B cell (primary cell): Measurements from ENCODE around the gene SEPTIN3. TPM values are rescaled to one million over a fixed set of nuclear protein-coding genes. Genes with fewer than 3 reads are reported as not detected.

Source experiments
- ATAC-seq: fragments of 200-7000 bp; cut with Tn5 transposase; one replicate; pipeline ENCODE4 v1.10.0; 2021; ENCODE audit warnings: low read depth, mild to moderate bottlenecking, moderate number of reproducible peaks, moderate library complexity
- CTCF ChIA-PET: fragments of 350-600 bp; sonication (Branson Sonifier 250); formaldehyde crosslinking; loops from one replicate; lab custom pipeline; 2021; ENCODE audit warnings: antibody characterized with exemption, inconsistent platforms; lab: Charles Lee
- POLR2A ChIA-PET: fragments of 350-600 bp; sonication (Branson Sonifier 250); formaldehyde crosslinking; loops from one replicate; lab custom pipeline; 2021; ENCODE audit warnings: antibody characterized with exemption; lab: Charles Lee
- DNase-seq: peaks from one replicate; pipeline ENCODE4 v3.0.0; 2013
- H2AFZ ChIP-seq: 2 replicates; pipeline ENCODE4 v1.6.1; 2012; ENCODE audit warnings: mild to moderate bottlenecking, low read depth, low read length; ENCODE audit not compliant: insufficient read depth, poor library complexity, severe bottlenecking
- H3K27ac ChIP-seq, 2 donors: 1 replicate in 1 of 2; 2 replicates in 1 of 2; pipeline ENCODE4 v1.5.1; 2012 to 2013; ENCODE audit warnings: low read length in 2 of 2, mild to moderate bottlenecking in 2 of 2, moderate library complexity in 1 of 2
- H3K27me3 ChIP-seq, 4 experiments: fragments of 200-600 bp in 1 of 4; sonication (generic) in 1 of 4; replicated peaks in 1 of 4; 1 replicate in 2 of 4; 2 replicates in 2 of 4; pipeline versions ENCODE4 v1.6.1 to v1.7.0; 2013 to 2016; ENCODE audit warnings: low read length in 3 of 4, mild to moderate bottlenecking in 2 of 4, mixed read lengths in 1 of 4, moderate library complexity in 1 of 4; ENCODE audit not compliant: insufficient read depth in 4 of 4, control insufficient read depth in 3 of 4; ENCODE audit errors: control extremely low read depth in 1 of 4
- H3K36me3 ChIP-seq, 2 experiments: replicated peaks in 1 of 2; 1 replicate in 1 of 2; 2 replicates in 1 of 2; pipeline versions ENCODE4 v1.6.1 to v1.7.1; 2013; ENCODE audit warnings: low read length in 1 of 2; ENCODE audit not compliant: insufficient read depth in 2 of 2, control insufficient read depth in 1 of 2; ENCODE audit errors: control extremely low read depth in 1 of 2, extremely low read depth in 1 of 2
- H3K4me1 ChIP-seq, 2 donors: fragments of 200-600 bp in 1 of 2; sonication (generic) in 1 of 2; 1 replicate in 1 of 2; 2 replicates in 1 of 2; pipeline versions ENCODE4 v1.5.1 to v1.6.1; 2013 to 2017; ENCODE audit warnings: low read length in 2 of 2; ENCODE audit not compliant: control insufficient read depth in 2 of 2, insufficient read depth in 2 of 2
- H3K4me2 ChIP-seq: replicated peaks from 2 replicates; pipeline ENCODE3; 2012; ENCODE audit warnings: mild to moderate bottlenecking, low read depth, low read length; ENCODE audit not compliant: poor library complexity, severe bottlenecking
- H3K4me3 ChIP-seq, 5 experiments: fragments of 200-600 bp in 1 of 5; sonication (generic) in 1 of 5; 1 replicate in 3 of 5; 2 replicates in 2 of 5; pipeline versions ENCODE4 v1.5.1 to v1.7.0; 2011 to 2016; ENCODE audit warnings: low read length in 4 of 5, mild to moderate bottlenecking in 4 of 5, low read depth in 2 of 5, control low read depth in 1 of 5, moderate library complexity in 1 of 5; ENCODE audit not compliant: insufficient read depth in 1 of 5; ENCODE audit errors: control extremely low read depth in 1 of 5, extremely low read depth in 1 of 5
- H3K79me2 ChIP-seq: fragments of 200-600 bp; sonication (generic); one replicate; pipeline ENCODE4 v1.6.0; 2016; ENCODE audit warnings: low read length; ENCODE audit not compliant: control insufficient read depth, insufficient read depth
- H3K9ac ChIP-seq: fragments of 200-600 bp; sonication (generic); 2 replicates; pipeline ENCODE4 v1.6.1; 2017; ENCODE audit warnings: mild to moderate bottlenecking, low read length, moderate library complexity
- H3K9me3 ChIP-seq, 3 donors: one replicate each; pipeline versions ENCODE4 v1.6.1 to v1.7.1; 2013; ENCODE audit warnings: low read length in 2 of 3; ENCODE audit not compliant: control insufficient read depth in 2 of 3, insufficient read depth in 1 of 3; ENCODE audit errors: control extremely low read depth in 1 of 3
- H4K20me1 ChIP-seq: 2 replicates; pipeline ENCODE4 v1.6.0; 2012; ENCODE audit warnings: mild to moderate bottlenecking, low read length; ENCODE audit not compliant: insufficient read depth, control insufficient read depth, poor library complexity, severe bottlenecking
- H3K27ac Mint-ChIP-seq: one replicate; pipeline ENCODE4 v1.8.0; 2021; ENCODE audit warnings: mixed read lengths
- H3K27me3 Mint-ChIP-seq: one replicate; pipeline ENCODE4 v1.8.0; 2021; ENCODE audit warnings: mixed read lengths
- H3K4me1 Mint-ChIP-seq: one replicate; pipeline ENCODE4 v1.8.0; 2021; ENCODE audit warnings: mixed read lengths
- H3K4me3 Mint-ChIP-seq: one replicate; pipeline ENCODE4 v1.8.0; 2021; ENCODE audit warnings: mixed read lengths
- H3K9me3 Mint-ChIP-seq: one replicate; pipeline ENCODE4 v1.8.0; 2022; ENCODE audit warnings: mixed read lengths; ENCODE audit not compliant: insufficient read depth
- EZH2 ChIP-seq: IDR thresholded peaks from 2 replicates; pipeline ENCODE4 v1.6.1; 2012; ENCODE audit warnings: borderline replicate concordance, low read depth, mild to moderate bottlenecking, moderate library complexity, low read length; ENCODE audit not compliant: insufficient read depth, poor library complexity, severe bottlenecking
- WGBS: methylation state at CpG from one replicate; pipeline ENCODE4 v1.1.5; 2013; ENCODE audit warnings: missing lambda C conversion rate; ENCODE audit not compliant: insufficient coverage; 5-methylcytosine and 5-hydroxymethylcytosine counted together
- intact Hi-C: fragments of 100-400 bp; cut with micrococcal nuclease; formaldehyde crosslinking; loops from one replicate; pipeline ENCODE4 v1.10.0; 2022
- polyA plus RNA-seq: library from polyadenylated mRNA; depleted of rRNA; stranded (reverse); fragments of >200 nt; gene quantifications from 2 replicates; pipeline ENCODE4 v1.2.3, GENCODE V29; 2012
- total RNA-seq, 2 donors: library from RNA; stranded (reverse); fragments of 120-200 nt in 1 of 2; gene quantifications; 1 replicate in 1 of 2; 2 replicates in 1 of 2; pipeline versions ENCODE4 v1.2.3 to v1.2.4, GENCODE V29; 2013 to 2022
- TF ChIP-seq, protein P1 (sequence below): fragments of 200-600 bp; IDR thresholded peaks from one replicate; pipeline ENCODE4 v1.8.0; 2022; ENCODE audit warnings: antibody characterized with exemption, mild to moderate bottlenecking

SEPTIN3 gene
- total and polyA plus RNA-seq, 2 donors (not counting 1 experiment from before 2014, with no cell fraction given), result 0.06 to 0.39 TPM

- DNase-seq (peak; percentile 99), ATAC-seq (peak; percentile 54)
- Histone ChIP-seq H3K4me2 (peak overlapping the region; percentile 93), H3K27me3 (no peaks in the 10 kb centered on the region), H3K79me2 (peaks cover 38% of the 10 kb centered on the region), H3K9ac (peak overlapping the region; percentile 68), H3K9me3 (no peaks in the 10 kb centered on the region), H3K4me1 (peaks cover 54 to 64% of the 10 kb centered on the region in 2 donors), H3K27ac (peak overlapping the region; percentile 99), H4K20me1 (peaks cover 5% of the 10 kb centered on the region), H3K4me3 (peak overlapping the region; percentile 30 to 61 (median 49)), H3K36me3 (peaks cover 0 to 9% of the 10 kb centered on the region in 2 experiments), H2AFZ (no peak overlapping the region)
- ChIA-PET POLR2A (interaction anchor here (0.5 to 14.7 kb wide), 28 partner anchors 8 to 623 kb away, joined by 3 to 960 read pairs (median 6); partner anchors contain the start of genes SHISA8, SMDT1, SMIM45 and SNU13), CTCF (interaction anchor here (0.9 to 8.5 kb wide), 37 partner anchors 9 to 500 kb away, joined by 3 to 499 read pairs (median 7); partner anchors contain the start of genes CCDC134, MEI1, SMIM45 and SREBF2)
- Mint-ChIP-seq H3K27me3 (no peaks in the 10 kb centered on the region), H3K27ac (peak overlapping the region; percentile 99), H3K9me3 (no peaks in the 10 kb centered on the region), H3K4me3 (peak overlapping the region; percentile 96), H3K4me1 (peaks cover 58% of the 10 kb centered on the region)
- intact Hi-C loops, result loop anchor here (1.0 to 5.0 kb wide), 8 partner anchors 9 to 251 kb away; partner anchors contain the start of genes SNU13 and TNFRSF13C
- WGBS, result 24% methylated on average over 8 of the region's 13 CpGs
- TF ChIP-seq EZH2, result no peak
- TF ChIP-seq, protein P1, sequence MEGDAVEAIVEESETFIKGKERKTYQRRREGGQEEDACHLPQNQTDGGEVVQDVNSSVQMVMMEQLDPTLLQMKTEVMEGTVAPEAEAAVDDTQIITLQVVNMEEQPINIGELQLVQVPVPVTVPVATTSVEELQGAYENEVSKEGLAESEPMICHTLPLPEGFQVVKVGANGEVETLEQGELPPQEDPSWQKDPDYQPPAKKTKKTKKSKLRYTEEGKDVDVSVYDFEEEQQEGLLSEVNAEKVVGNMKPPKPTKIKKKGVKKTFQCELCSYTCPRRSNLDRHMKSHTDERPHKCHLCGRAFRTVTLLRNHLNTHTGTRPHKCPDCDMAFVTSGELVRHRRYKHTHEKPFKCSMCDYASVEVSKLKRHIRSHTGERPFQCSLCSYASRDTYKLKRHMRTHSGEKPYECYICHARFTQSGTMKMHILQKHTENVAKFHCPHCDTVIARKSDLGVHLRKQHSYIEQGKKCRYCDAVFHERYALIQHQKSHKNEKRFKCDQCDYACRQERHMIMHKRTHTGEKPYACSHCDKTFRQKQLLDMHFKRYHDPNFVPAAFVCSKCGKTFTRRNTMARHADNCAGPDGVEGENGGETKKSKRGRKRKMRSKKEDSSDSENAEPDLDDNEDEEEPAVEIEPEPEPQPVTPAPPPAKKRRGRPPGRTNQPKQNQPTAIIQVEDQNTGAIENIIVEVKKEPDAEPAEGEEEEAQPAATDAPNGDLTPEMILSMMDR, result no peak
These were observed 29.0 kb upstream of the SEPTIN3 start for GRCh38 chr22:41939981-41940831.
